ENCODE measurements around the gene RELA. TPM values are rescaled to one million over a fixed set of nuclear protein-coding genes. Genes with fewer than 3 reads are reported as not detected.
"Not testable (repeated sequence)": the region's sequence is repeated elsewhere in the genome, so short reads cannot be mapped to it uniquely, and the experiment has no call there.

The RELA gene
- total RNA-seq, 1 donor from 2014 or later, result 64.8 TPM

DNA sequence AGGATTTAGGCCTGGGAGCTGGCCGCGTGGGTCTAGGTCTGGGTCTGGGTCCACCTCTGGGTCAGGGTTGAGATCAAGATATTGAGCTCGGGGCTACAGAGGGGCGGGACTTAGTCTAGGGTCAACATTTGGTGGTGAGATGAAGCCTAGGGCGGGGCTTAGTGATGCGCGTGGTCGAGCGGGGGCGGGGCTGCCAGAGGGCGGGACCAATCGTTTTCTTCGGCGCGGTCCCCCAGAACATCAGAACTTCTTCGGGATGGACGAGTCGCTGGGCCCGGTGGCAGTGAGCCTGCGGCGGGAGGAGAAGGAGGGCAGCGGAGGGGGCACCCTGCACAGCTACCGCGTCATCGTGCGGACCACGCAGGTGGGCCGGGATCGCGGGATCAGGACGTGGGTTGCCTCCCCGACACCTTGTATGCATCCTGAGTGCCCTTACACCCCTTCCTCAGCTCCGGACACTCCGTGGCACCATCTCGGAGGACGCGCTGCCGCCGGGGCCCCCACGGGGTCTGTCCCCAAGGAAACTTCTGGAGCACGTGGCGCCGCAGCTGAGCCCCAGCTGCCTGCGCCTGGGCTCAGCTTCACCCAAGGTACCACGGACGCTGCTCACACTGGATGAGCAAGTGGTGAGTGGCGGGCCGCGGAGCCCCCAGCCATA lies 20.6 kb downstream of the RELA start:
- Mint-ChIP-seq H3K27ac (no peak overlapping the region), H3K4me1 (ENCODE audit: unreplicated experiment) (peaks cover 13% of the 10 kb centered on the region), H3K36me3 (no peaks in the 10 kb centered on the region), H3K9me3 (no peaks in the 10 kb centered on the region), H3K27me3 (peaks cover 3% of the 10 kb centered on the region), H3K4me3 (peak overlapping the region; percentile 57)
- DNase-seq (ENCODE audit: extremely low spot score, unreplicated experiment), result no peak
- TF ChIP-seq, protein P1, sequence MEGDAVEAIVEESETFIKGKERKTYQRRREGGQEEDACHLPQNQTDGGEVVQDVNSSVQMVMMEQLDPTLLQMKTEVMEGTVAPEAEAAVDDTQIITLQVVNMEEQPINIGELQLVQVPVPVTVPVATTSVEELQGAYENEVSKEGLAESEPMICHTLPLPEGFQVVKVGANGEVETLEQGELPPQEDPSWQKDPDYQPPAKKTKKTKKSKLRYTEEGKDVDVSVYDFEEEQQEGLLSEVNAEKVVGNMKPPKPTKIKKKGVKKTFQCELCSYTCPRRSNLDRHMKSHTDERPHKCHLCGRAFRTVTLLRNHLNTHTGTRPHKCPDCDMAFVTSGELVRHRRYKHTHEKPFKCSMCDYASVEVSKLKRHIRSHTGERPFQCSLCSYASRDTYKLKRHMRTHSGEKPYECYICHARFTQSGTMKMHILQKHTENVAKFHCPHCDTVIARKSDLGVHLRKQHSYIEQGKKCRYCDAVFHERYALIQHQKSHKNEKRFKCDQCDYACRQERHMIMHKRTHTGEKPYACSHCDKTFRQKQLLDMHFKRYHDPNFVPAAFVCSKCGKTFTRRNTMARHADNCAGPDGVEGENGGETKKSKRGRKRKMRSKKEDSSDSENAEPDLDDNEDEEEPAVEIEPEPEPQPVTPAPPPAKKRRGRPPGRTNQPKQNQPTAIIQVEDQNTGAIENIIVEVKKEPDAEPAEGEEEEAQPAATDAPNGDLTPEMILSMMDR (conservative IDR thresholded peaks at IDR 0.05), result no peak

DNA sequence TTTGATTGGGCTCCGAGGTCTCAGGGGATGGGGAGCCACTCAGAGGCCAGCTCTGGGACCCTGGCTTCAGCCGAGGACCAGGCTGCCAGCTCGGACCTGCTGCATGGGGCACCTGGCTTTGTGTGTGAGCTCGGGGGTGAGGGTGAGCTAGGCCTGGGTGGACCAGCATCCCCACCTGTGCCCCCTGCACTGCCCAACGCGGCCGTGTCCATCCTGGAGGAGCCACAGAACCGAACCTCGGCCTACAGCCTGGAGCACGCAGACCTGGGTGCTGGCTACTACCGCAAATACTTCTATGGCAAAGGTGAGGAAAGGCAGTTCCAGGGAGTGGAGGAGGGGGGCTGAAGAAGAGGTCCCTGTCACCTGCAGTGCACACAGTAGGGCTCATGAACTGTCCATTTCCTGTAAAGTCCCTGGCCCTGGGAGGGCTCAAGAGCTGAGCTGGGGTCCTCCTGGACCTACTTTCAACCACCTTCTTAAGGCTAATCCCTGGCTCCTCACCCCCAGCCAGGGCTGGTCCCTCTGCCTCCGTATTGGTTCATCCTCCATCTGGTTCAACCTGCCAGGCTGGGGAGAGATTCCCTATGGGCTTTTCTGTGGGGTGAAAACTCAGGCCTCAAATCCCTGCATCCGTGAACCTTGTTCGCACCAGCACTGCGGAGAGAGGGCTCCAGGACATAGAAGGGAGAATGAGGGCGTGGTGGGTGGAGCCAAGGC lies 21.3 kb downstream of the RELA start:
- H3K27ac Mint-ChIP-seq, result no peak overlapping the region
- TF ChIP-seq, protein P1 (conservative IDR thresholded peaks at IDR 0.05), result no peak
- H3K27me3 Mint-ChIP-seq, result peaks cover 3% of the 10 kb centered on the region
- H3K4me3 Mint-ChIP-seq, result peak overlapping the region; percentile 57
- H3K9me3 Mint-ChIP-seq, result no peaks in the 10 kb centered on the region
- H3K4me1 Mint-ChIP-seq (ENCODE audit: unreplicated experiment), result peaks cover 13% of the 10 kb centered on the region
- no peaks in the 10 kb centered on the region for H3K36me3 Mint-ChIP-seq
- no peak for DNase-seq (ENCODE audit: extremely low spot score, unreplicated experiment)

DNA sequence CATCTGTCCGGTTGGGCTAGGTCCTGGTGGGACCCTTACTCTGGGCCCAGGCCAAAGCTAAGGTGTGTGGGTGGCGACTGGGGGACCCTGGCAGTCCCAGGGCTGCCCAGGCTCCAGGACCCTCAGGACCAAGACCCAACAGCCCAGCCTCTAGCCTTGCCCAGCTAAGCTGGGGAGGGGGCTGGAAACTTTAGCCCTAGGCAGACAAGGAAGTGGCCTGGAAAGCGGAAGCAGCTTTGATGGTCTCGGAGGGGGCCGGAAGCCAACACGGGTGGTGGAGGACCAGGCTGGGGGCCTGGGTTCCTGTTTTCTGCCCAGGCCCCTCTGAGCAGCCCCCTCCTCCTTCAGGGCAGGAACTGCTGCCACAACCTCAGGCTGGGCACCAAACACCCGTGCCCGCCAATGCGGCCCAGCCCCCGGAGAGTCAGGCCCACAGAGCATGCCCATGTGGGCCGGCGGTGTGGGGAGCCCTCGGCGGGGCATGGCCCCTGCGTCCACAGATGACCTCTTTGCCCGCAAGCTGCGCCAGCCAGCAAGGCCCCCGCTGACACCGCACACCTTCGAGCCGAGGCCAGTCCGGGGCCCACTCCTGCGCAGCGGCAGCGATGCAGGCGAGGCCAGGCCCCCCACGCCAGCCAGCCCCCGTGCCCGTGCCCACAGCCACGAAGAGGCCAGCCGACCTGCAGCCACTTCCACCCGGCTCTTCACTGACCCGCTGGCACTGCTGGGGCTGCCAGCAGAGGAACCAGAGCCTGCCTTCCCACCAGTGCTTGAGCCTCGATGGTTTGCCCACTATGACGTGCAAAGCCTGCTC lies 22.0 kb downstream of the RELA start:
- TF ChIP-seq, protein P1 (conservative IDR thresholded peaks at IDR 0.05), result no peak

DNA sequence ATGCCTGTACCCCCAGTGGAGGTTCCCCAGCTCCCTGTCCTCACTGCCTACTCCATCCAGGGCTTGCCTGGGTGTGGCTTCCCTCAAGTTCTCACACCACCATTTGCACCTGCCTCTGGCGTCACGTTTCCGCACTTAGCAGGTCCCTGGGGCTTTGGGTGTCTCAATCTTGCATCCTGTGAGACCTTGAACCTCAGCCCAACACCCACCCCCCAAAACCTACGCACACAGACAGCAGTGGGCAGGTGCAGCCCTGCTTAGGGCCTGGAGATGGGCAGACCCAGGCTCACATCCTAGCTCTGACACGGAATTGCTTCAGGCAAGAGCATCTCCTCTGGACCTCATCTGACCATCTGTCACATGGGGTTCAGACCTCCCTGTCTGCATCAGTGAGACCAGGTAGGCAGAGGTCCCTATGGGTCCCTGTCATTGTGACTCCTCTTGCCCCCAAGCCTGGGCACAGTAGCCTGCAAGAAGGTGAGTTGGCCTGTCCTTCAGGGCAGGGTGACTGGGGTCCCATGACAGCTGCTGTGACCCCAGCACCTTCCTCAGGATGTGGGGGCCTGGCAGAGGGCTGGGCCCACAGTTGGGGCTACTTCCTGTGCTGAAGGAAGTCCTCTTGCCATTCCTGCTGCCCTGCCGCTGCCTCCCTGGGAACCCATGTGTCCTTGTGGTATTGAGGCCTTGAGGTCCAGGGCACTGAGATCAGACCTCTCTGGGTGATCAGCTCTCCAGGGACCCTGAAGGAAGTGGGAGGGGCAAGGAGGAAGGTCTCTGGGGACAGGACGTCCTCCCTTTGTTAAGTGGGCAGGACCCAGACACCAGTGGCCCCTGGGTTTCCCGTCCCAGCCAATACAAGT lies 22.9 kb downstream of the RELA start:
- TF ChIP-seq, protein P1 (conservative IDR thresholded peaks at IDR 0.05), result no peak
- no peak overlapping the region for H3K27ac Mint-ChIP-seq
- H3K4me1 Mint-ChIP-seq (ENCODE audit: unreplicated experiment), result peaks cover 13% of the 10 kb centered on the region
- peaks cover 3% of the 10 kb centered on the region for H3K27me3 Mint-ChIP-seq
- H3K4me3 Mint-ChIP-seq, result peak overlapping the region; percentile 22
- no peaks in the 10 kb centered on the region for H3K9me3 Mint-ChIP-seq
- H3K36me3 Mint-ChIP-seq, result no peaks in the 10 kb centered on the region
- DNase-seq (ENCODE audit: extremely low spot score, unreplicated experiment), result no peak

More for the DNA sequence above, 22.0 kb downstream of the RELA start:
- Mint-ChIP-seq H3K36me3 (no peaks in the 10 kb centered on the region), H3K27me3 (peaks cover 3% of the 10 kb centered on the region), H3K9me3 (no peaks in the 10 kb centered on the region), H3K4me3 (no peak overlapping the region), H3K4me1 (ENCODE audit: unreplicated experiment) (peaks cover 13% of the 10 kb centered on the region), H3K27ac (no peak overlapping the region)
- DNase-seq (ENCODE audit: extremely low spot score, unreplicated experiment), result no peak

DNA sequence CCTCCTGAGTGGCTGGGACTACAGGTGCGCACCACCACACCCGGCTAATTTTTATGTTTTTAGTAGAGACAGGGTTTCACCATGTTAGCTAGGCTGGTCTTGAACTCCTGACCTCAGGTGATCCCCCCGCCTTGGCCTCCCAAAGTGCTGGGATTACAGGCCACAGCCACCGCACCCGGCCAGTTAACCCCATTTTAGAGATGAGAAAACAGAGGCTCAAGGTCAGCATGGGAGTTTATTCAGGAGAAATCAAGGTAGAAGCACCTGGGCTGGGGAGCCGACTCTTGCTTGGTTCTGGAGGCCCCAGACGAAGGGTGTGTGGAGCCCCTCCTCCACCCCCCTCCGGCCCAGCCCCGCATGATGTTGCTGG lies 23.5 kb downstream of the RELA start:
- H3K9me3 Mint-ChIP-seq; H3K27ac Mint-ChIP-seq; H3K27me3 Mint-ChIP-seq; H3K36me3 Mint-ChIP-seq; DNase-seq (ENCODE audit: extremely low spot score, unreplicated experiment): not testable (repeated sequence)
- Mint-ChIP-seq H3K4me3 (peak overlapping the region; percentile 87), H3K4me1 (ENCODE audit: unreplicated experiment) (peaks cover 13% of the 10 kb centered on the region)

Data from type B pancreatic cell (in vitro differentiated cells).